Measurements from ENCODE around the gene COL11A1. TPM values are rescaled to one million over a fixed set of nuclear protein-coding genes. Genes with fewer than 3 reads are reported as not detected.
"Not testable (repeated sequence)": the region's sequence is repeated elsewhere in the genome, so short reads cannot be mapped to it uniquely, and the experiment has no call there.

Gene COL11A1
- polyA plus RNA-seq, 5 donors: 34.2 to 84.4 (median 62.1) TPM

GRCh38 chr1:102933362-102933761 lies 175.0 kb downstream of the COL11A1 start:
- not testable (repeated sequence) for DNase-seq

GRCh38 chr1:102919659-102920058 lies 188.7 kb downstream of the COL11A1 start:
- DNase-seq: no peak

GRCh38 chr1:102901996-102902395 lies 206.3 kb downstream of the COL11A1 start:
- no peak for DNase-seq

GRCh38 chr1:102899935-102900334 lies 208.4 kb downstream of the COL11A1 start:
- no peak for DNase-seq

- no peak for DNase-seq
Observed at GRCh38 chr1:102897557-102897956, 210.8 kb downstream of the COL11A1 start.

- no peak for DNase-seq
Observed at GRCh38 chr1:102896771-102897170, 211.6 kb downstream of the COL11A1 start.

- DNase-seq: no peak
Observed at GRCh38 chr1:102896286-102896685, 212.0 kb downstream of the COL11A1 start.

- DNase-seq: no peak
Observed at GRCh38 chr1:102891868-102892625, 216.3 kb downstream of the COL11A1 start.

GRCh38 chr1:102886638-102887037 lies 221.7 kb downstream of the COL11A1 start:
- DNase-seq: no peak

- DNase-seq: no peak
Observed at GRCh38 chr1:102884238-102884637, 224.1 kb downstream of the COL11A1 start.

- no peak for DNase-seq
Observed at GRCh38 chr1:102879439-102879993, 228.8 kb downstream of the COL11A1 start.

- DNase-seq: no peak
Observed at GRCh38 chr1:102875756-102876155, 232.6 kb downstream of the COL11A1 start.

GRCh38 chr1:102872526-102872925 lies 235.8 kb downstream of the COL11A1 start:
- DNase-seq: no peak

GRCh38 chr1:102872097-102872496 lies 236.2 kb downstream of the COL11A1 start:
- DNase-seq: no peak

- DNase-seq: no peak
Observed at GRCh38 chr1:102863704-102864103, 244.6 kb downstream of the COL11A1 start.

- DNase-seq: no peak
Observed at GRCh38 chr1:102861247-102861646, 247.1 kb downstream of the COL11A1 start.

GRCh38 chr1:102858695-102859094 lies 249.6 kb downstream of the COL11A1 start:
- DNase-seq: no peak

- DNase-seq: no peak
Observed at GRCh38 chr1:102857251-102857650, 251.1 kb downstream of the COL11A1 start.

GRCh38 chr1:102853701-102854187 lies 254.6 kb downstream of the COL11A1 start:
- DNase-seq: no peak

- no peak for DNase-seq
Observed at GRCh38 chr1:102853136-102853535, 255.2 kb downstream of the COL11A1 start.

GRCh38 chr1:102852613-102853012 lies 255.7 kb downstream of the COL11A1 start:
- DNase-seq: no peak

- no peak for DNase-seq
Observed at GRCh38 chr1:102851616-102852015, 256.7 kb downstream of the COL11A1 start.

- no peak for DNase-seq
Observed at GRCh38 chr1:102842606-102843005, 265.7 kb downstream of the COL11A1 start.

GRCh38 chr1:102840741-102841140 lies 267.6 kb downstream of the COL11A1 start:
- DNase-seq: no peak
